Omental fat pad (tissue), 4 donors: Measurements from ENCODE around the gene KRT80. TPM values are rescaled to one million over a fixed set of nuclear protein-coding genes. Genes with fewer than 3 reads are reported as not detected.

Source experiments
- ATAC-seq: fragments of 150-250 bp; one replicate; pipeline ENCODE4 v1.9.1; 2016; ENCODE audit warnings: mild to moderate bottlenecking, moderate library complexity; ENCODE audit not compliant: low FRiP score
- DNase-seq: peaks from one replicate; pipeline ENCODE4 v3.0.0-alpha.2; 2019; ENCODE audit warnings: low spot score
- total RNA-seq, 4 donors: library from RNA; depleted of rRNA; stranded (reverse); fragments of >200 nt; gene quantifications; one replicate each; pipeline ENCODE4 v1.1.0, GENCODE V29; 2016
- TF ChIP-seq, protein P1 (sequence below), 3 donors: fragments of 450-650 bp; IDR thresholded peaks; one replicate each; pipeline ENCODE4 v1.5.1; 2016 to 2017; ENCODE audit warnings: antibody characterized with exemption in 3 of 3, mild to moderate bottlenecking in 3 of 3, moderate library complexity in 2 of 3

The KRT80 gene
- total RNA-seq, 4 donors from 2014 or later, result 0.37 to 5.5 (median 0.75) TPM; not detected in 1

DNA sequence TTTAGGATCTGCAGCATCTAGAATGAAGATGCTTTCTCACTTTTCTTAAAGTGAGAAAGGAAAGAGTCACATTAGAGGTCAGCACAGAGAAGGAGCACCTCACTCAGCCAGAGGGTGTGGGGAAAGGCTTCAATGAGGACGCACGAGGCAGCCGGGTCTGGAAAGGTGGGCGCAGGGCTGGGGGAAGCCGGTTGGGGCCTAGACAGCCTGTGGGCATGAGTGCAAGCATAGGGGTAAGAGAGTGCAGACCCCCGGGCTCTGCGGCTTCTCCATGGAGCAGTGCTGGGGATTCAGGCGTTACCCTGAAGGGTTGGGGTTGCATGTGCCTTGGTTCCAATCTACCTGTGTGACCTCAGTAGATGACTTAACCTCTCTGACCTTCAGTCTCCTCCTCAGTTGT, 49.9 kb downstream of the KRT80 start:
- ATAC-seq (no peak), DNase-seq (no peak)
- TF ChIP-seq, protein P1, sequence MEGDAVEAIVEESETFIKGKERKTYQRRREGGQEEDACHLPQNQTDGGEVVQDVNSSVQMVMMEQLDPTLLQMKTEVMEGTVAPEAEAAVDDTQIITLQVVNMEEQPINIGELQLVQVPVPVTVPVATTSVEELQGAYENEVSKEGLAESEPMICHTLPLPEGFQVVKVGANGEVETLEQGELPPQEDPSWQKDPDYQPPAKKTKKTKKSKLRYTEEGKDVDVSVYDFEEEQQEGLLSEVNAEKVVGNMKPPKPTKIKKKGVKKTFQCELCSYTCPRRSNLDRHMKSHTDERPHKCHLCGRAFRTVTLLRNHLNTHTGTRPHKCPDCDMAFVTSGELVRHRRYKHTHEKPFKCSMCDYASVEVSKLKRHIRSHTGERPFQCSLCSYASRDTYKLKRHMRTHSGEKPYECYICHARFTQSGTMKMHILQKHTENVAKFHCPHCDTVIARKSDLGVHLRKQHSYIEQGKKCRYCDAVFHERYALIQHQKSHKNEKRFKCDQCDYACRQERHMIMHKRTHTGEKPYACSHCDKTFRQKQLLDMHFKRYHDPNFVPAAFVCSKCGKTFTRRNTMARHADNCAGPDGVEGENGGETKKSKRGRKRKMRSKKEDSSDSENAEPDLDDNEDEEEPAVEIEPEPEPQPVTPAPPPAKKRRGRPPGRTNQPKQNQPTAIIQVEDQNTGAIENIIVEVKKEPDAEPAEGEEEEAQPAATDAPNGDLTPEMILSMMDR (IDR thresholded peaks at IDR 0.05), result no peak

DNA sequence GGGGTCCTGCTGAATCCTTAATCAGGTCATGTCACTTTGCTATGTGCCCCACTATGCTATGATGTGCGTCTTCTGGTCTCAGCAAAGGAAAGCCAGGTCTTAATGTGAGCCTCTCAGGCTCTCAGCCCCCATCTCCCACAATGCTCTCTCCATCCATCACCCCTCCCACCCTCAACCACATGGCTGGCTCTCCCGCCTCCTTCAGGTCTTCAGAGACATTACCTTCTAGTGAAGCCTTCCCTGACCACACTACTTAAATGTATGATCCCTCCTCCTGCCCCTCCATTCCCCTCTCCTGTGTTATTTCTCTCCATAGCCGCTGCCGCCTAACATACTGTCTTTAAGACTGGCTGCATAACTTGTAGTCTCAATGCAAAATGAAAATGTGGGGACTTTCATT, 50.5 kb downstream of the KRT80 start:
- DNase-seq, result no peak
- ATAC-seq, result no peak
- TF ChIP-seq, protein P1 (IDR thresholded peaks at IDR 0.05), result no peak

DNA sequence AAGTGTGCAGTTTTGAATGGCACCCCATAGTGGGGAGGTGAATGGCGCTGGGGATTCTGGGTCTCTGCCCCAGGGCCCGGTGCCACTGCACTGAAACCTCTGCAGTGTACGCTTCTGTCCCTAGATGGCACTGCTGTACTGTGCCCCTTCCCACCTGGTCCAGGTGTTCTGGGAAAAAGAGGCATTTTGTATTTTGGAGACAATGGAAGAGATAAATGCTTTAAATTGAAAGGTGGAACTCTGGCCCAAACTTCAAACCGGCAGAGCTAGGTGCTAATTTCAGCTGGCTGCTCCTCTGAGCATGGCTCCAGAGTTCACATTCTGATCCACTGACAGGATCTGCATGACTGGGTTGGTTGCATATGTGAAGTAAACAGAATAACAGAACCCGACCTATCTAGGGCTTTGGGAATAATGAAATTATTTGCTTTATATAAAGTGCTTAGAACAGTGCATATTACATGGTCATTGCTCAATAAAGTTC, 52.2 kb downstream of the KRT80 start:
- DNase-seq, result no peak
- no peak for ATAC-seq
- TF ChIP-seq, protein P1 (IDR thresholded peaks at IDR 0.05), result no peak

GRCh38 chr12:52139147-52139546, 52.7 kb downstream of the KRT80 start:
- ATAC-seq (no peak), DNase-seq (no peak)
- TF ChIP-seq, protein P1 (IDR thresholded peaks at IDR 0.05), result no peak

GRCh38 chr12:52137746-52138145, 54.1 kb downstream of the KRT80 start:
- ATAC-seq (no peak), DNase-seq (no peak)
- TF ChIP-seq, protein P1 (IDR thresholded peaks at IDR 0.05), result no peak

GRCh38 chr12:52132754-52133161, 59.1 kb downstream of the KRT80 start:
- no peak for DNase-seq

DNA sequence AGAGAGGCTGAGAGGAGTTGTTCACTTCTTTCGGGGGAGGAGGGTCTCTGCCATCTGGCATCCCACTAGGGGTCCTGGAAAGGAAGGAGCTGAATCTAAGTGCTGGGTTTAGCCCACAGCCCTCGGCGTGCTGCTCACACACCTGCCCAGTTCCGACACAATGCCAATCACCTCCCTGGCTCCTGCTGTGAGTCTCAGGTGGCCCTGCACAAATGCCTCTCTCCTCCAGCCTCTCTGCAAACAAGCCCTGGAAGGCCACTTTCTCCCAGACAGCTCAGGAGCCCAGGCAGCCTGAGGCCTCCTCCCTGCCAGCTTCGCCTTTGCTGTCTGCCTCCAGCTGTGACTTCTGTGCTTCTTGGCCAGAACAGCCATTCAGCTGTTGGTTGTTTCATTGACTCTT, 61.1 kb downstream of the KRT80 start:
- ATAC-seq (no peak), DNase-seq (no peak)
- TF ChIP-seq, protein P1 (IDR thresholded peaks at IDR 0.05), result no peak

More at GRCh38 chr12:52132754-52133161, 59.1 kb downstream of the KRT80 start:
- ATAC-seq, result no peak
- TF ChIP-seq, protein P1 (IDR thresholded peaks at IDR 0.05), result no peak
